Uterus (tissue), 4 donors: ENCODE data around the gene MTRF1L. TPM values are rescaled to one million over a fixed set of nuclear protein-coding genes. Genes with fewer than 3 reads are reported as not detected.

ENCODE experiments used
- DNase-seq, 2 donors: peaks; one replicate each; pipeline ENCODE4 v3.0.0-alpha.2; 2019 to 2020
- H3K27ac ChIP-seq, 2 donors: fragments of 200-600 bp; sonication (generic); 1 replicate in 1 of 2; 2 replicates in 1 of 2; pipeline ENCODE4 v1.5.1; 2016 to 2018
- H3K27me3 ChIP-seq, 2 donors: fragments of 200-600 bp; sonication (generic); one replicate each; pipeline ENCODE4 v1.5.1; 2018 to 2019; ENCODE audit warnings: control low read depth in 1 of 2
- H3K36me3 ChIP-seq, 2 donors: fragments of 200-600 bp; sonication (generic); one replicate each; pipeline ENCODE4 v1.5.1; 2019; ENCODE audit warnings: control low read depth in 1 of 2
- H3K4me1 ChIP-seq, 2 donors: fragments of 200-600 bp; sonication (generic); one replicate each; pipeline ENCODE4 v1.5.1; 2018 to 2019; ENCODE audit warnings: control low read depth in 1 of 2
- H3K4me3 ChIP-seq, 2 donors: fragments of 200-600 bp; sonication (generic); 1 replicate in 1 of 2; 2 replicates in 1 of 2; pipeline ENCODE4 v1.5.1; 2018 to 2019; ENCODE audit warnings: mild to moderate bottlenecking in 1 of 2
- H3K9me3 ChIP-seq, 2 donors: fragments of 200-600 bp; sonication (generic); one replicate each; pipeline ENCODE4 v1.5.1; 2019; ENCODE audit warnings: control low read depth in 1 of 2
- POLR2A ChIP-seq, 2 donors: fragments of 450-650 bp; IDR thresholded peaks; one replicate each; pipeline ENCODE4 v1.6.1; 2016; ENCODE audit warnings: antibody characterized with exemption in 2 of 2, mild to moderate bottlenecking in 1 of 2, moderate library complexity in 1 of 2
- intact Hi-C: fragments of 100-400 bp; cut with DNase I; formaldehyde crosslinking; loops from one replicate; pipeline ENCODE4 v1.15.1; 2023; ENCODE audit warnings: low total_unique reads
- total RNA-seq, 4 donors: library from RNA; depleted of rRNA in 3 of 4; stranded (reverse); fragments of >200 nt in 3 of 4; gene quantifications; one replicate each; pipeline versions ENCODE4 v1.1.0 to v1.2.4, GENCODE V29; 2014 to 2023
- TF ChIP-seq, protein P1 (sequence below), 4 experiments: fragments of 200-600 bp in 2 of 4; fragments of 450-650 bp in 2 of 4; sonication (generic) in 2 of 4; IDR thresholded peaks; one replicate each; pipeline ENCODE4 v1.5.1; 2016 to 2019; ENCODE audit warnings: antibody characterized with exemption in 4 of 4, mild to moderate bottlenecking in 2 of 4, moderate library complexity in 1 of 4
- donor health status: DM: yes; HTN: yes; CAD: no.

The MTRF1L gene
- total RNA-seq, 4 donors from 2014 or later = 9.5 to 26.4 (median 15.7) TPM

DNA sequence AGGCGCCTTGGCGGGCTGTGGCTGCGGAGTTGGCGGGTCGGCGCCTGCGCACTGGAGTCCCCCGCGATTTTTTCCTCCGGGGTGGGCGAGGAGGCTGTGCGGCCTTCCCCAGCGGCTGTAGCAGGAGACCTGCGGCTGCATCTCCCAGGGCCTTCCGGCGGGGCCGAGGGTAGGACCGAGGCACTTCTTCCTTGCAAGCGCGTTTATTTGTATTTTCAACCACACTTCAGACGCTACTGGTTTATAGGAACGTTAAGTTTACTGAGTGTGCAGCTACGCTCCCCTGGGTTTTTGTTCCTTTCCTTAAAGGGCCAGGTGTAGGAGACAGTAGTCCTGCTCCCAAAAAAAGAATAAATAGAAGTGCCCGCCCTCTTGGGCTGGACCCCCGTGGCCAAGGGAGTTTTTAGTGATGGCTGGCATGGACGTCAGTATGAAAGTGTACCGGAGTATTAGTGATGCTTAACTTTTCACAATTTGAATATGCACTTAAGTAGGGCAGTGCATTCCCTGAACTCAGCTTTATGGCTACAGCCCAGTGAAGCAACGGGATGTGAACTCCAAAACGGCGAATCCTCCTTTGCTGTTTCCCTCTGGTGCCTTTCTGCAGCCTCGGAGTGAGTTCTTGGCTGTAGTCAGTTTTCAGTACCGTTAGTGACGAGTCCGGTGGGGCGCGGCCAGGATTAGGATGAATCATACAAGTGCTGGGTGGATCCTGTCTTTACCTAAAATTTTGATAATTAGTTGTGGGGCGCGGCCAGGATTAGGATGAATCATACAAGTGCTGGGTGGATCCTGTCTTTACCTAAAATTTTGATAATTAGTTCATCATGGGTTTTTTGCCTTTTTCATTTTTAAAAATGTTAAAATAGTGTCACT, 18.6 kb downstream of the MTRF1L start:
- intact Hi-C loops = no loop called here
- no peaks in the 10 kb centered on the region for H3K27me3 ChIP-seq
- peak; percentile 95 to 96 for DNase-seq
- H3K27ac ChIP-seq = peak overlapping the region; percentile 94 to 97
- H3K4me3 ChIP-seq = peak overlapping the region; percentile 60 to 62
- H3K9me3 ChIP-seq = no peaks in the 10 kb centered on the region
- H3K36me3 ChIP-seq = no peaks in the 10 kb centered on the region
- peaks cover 0 to 11% of the 10 kb centered on the region in 2 donors for H3K4me1 ChIP-seq
- TF ChIP-seq, protein P1, sequence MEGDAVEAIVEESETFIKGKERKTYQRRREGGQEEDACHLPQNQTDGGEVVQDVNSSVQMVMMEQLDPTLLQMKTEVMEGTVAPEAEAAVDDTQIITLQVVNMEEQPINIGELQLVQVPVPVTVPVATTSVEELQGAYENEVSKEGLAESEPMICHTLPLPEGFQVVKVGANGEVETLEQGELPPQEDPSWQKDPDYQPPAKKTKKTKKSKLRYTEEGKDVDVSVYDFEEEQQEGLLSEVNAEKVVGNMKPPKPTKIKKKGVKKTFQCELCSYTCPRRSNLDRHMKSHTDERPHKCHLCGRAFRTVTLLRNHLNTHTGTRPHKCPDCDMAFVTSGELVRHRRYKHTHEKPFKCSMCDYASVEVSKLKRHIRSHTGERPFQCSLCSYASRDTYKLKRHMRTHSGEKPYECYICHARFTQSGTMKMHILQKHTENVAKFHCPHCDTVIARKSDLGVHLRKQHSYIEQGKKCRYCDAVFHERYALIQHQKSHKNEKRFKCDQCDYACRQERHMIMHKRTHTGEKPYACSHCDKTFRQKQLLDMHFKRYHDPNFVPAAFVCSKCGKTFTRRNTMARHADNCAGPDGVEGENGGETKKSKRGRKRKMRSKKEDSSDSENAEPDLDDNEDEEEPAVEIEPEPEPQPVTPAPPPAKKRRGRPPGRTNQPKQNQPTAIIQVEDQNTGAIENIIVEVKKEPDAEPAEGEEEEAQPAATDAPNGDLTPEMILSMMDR (IDR thresholded peaks at IDR 0.05) = peak in 1 of 4 experiments; percentile 14
- peak in 1 of 2 donors; percentile 30 for TF ChIP-seq POLR2A (IDR thresholded peaks at IDR 0.05)

DNA sequence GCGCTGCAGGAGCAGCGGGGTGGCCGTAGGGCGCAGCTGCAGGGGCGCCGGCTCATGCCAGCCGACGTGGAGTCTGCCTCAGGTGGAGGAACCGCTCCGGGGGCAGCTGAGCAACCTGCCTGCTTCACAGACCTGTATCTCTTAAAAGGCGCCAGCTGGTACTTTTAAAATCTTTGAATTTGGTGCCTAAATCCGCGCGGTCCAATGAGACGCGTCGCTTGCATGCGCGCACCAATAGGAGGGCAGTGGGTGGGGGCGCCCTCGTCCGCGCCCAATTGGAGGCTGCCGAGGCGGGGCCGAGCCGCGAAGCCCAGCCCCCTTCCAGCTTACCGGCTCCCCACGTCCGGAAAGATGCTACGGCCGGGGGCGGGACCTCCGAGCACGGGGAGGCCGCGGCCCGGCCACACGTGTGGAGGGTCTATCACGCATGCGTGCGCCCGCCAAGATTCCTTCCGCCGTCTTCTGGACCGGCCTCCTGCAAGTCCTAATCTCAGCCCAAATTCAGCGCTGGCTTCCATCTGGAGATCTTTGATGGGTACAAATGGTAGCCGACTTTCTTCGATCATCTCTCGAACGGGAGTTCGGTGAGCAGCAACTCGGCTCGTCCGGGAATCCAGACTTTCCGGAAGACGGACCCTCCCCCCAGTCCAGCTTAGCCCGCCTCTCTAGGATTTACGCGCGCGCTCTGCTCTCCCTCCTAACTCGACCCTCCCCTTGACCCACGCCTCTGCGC, 19.4 kb downstream of the MTRF1L start, which contains the start of gene FBXO5:
Gene FBXO5 (minus strand): TSS at position 138 of the 733 bp plus-strand sequence. CDS start 82 bp downstream, at position 56.
- peak; percentile 97 to 98 for DNase-seq
- Histone ChIP-seq H3K27me3 (no peaks in the 10 kb centered on the region), H3K4me3 (peak within 1 kb of the TSS; percentile 60 to 62), H3K4me1 (peaks cover 0 to 11% of the 10 kb centered on the region in 2 donors), H3K9me3 (no peaks in the 10 kb centered on the region), H3K36me3 (no peaks in the 10 kb centered on the region), H3K27ac (peak within 1 kb of the TSS; percentile 94 to 97)
- TF ChIP-seq POLR2A (IDR thresholded peaks at IDR 0.05) = peak in 1 of 2 donors; percentile 49
- TF ChIP-seq, protein P1 (IDR thresholded peaks at IDR 0.05) = no peak
- intact Hi-C loops = no loop called here

DNA sequence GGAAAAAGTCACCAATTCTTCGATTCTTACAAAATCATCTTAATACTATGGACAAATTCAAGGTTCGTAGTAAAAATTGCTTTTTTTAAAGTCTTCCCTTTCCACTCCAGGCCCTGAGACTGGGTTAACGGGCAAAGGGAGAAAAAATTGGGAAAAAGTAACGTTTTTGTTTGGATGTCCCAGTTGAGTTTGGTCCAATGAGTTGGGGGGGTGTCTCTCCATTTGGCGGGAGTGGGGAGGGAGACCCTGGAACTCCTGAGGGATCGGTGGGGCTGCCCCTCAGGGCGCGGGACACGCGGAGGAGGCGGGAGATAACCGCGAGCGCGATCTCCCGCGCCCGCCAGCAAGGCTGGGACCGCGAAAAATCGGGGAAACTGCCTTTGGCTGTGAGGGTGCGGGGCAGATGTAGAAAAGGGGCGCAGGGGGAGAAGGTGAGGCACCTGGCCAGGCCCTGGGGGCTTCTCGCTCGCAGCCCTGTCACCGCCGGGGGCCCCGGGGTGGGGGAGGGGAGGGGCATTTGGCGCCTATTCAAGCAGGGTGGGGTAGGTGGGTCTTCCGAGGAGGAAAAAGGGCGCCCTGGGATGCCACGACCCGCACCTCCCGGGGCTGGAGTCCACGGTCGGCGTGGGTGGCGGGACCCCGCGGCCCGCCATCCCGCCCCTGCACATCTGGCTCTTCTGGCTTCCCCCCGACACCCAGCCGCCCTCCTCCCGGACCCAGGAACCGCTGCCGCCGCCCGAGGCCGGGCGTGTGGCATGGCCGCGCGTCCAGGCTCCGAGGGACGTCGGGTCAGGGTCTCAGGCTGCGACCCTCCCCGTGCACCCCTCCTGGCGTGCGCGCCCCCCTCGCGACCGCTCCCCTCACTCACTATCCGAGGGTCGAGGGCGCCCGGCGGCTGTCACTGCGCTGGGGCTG, 20.3 kb downstream of the MTRF1L start:
- Histone ChIP-seq H3K36me3 (no peaks in the 10 kb centered on the region), H3K4me3 (peak overlapping the region; percentile 60 to 62), H3K4me1 (peaks cover 0 to 11% of the 10 kb centered on the region in 2 donors), H3K27ac (no peak overlapping the region), H3K9me3 (no peaks in the 10 kb centered on the region), H3K27me3 (no peaks in the 10 kb centered on the region)
- intact Hi-C loops = no loop called here
- TF ChIP-seq, protein P1 (IDR thresholded peaks at IDR 0.05) = no peak
- TF ChIP-seq POLR2A (IDR thresholded peaks at IDR 0.05) = no peak
- DNase-seq = peak; percentile 30 to 43

DNA sequence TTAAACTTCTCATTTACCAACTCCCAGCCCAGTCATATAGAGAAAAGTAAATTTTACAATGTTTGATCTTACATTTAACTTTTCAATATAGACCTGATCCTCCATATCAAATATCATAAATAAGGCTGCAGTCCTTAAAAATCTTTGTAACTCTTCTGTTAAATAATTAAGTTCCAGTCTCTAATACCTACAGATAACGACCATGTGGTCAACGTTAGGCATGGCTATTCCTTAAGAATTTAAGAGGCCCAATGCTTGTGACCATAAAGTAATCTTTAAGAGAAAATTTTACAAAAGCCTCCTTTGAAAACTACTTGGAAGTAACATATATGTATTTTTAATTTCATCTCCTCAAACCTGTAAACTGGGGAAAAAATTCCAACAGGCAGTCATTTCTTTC, 21.3 kb downstream of the MTRF1L start:
- no peak for DNase-seq
- no peak for TF ChIP-seq POLR2A (IDR thresholded peaks at IDR 0.05)
- TF ChIP-seq, protein P1 (IDR thresholded peaks at IDR 0.05) = no peak
- Histone ChIP-seq H3K36me3 (no peaks in the 10 kb centered on the region), H3K27me3 (no peaks in the 10 kb centered on the region), H3K27ac (no peak overlapping the region), H3K4me1 (peaks cover 0 to 11% of the 10 kb centered on the region in 2 donors), H3K9me3 (no peaks in the 10 kb centered on the region), H3K4me3 (no peak overlapping the region)
- intact Hi-C loops = no loop called here
